ENCODE measurements around the gene TTC34.
"Not testable (repeated sequence)": the region's sequence is repeated elsewhere in the genome, so short reads cannot be mapped to it uniquely, and the experiment has no call there.

DNA sequence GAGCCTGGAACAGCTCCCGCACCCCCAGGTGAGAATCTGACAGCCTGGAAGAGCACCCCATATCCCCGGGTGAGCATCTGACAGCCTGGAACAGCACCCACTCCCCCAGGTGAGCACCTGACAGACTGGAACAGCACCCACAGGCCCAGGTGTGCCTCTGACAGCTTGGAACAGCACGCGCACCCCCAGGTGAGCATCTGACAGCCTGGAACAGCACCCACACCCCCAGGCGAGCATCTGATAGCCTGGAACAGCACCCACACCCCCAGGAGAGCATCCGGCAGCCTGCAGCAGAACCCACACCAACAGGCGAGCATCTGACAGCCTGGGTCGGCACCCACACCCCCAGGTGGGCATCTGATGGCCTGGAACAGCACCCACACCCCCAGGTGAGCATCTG, 141.7 kb downstream of the TTC34 start:
- TF ChIP-seq, protein P1, sequence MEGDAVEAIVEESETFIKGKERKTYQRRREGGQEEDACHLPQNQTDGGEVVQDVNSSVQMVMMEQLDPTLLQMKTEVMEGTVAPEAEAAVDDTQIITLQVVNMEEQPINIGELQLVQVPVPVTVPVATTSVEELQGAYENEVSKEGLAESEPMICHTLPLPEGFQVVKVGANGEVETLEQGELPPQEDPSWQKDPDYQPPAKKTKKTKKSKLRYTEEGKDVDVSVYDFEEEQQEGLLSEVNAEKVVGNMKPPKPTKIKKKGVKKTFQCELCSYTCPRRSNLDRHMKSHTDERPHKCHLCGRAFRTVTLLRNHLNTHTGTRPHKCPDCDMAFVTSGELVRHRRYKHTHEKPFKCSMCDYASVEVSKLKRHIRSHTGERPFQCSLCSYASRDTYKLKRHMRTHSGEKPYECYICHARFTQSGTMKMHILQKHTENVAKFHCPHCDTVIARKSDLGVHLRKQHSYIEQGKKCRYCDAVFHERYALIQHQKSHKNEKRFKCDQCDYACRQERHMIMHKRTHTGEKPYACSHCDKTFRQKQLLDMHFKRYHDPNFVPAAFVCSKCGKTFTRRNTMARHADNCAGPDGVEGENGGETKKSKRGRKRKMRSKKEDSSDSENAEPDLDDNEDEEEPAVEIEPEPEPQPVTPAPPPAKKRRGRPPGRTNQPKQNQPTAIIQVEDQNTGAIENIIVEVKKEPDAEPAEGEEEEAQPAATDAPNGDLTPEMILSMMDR (IDR thresholded peaks at IDR 0.05; ENCODE audit: low read depth, low read length), result not testable (repeated sequence)
- TF ChIP-seq EZH2phosphoT487 (IDR thresholded peaks at IDR 0.05; ENCODE audit: low read depth), result not testable (repeated sequence)
